ENCODE results near the gene NDOR1. TPM values are rescaled to one million over a fixed set of nuclear protein-coding genes. Genes with fewer than 3 reads are reported as not detected.
A peak's percentile ranks its signal among the peaks of the same experiment; 100 is the strongest.

The NDOR1 gene
- total RNA-seq, 1 donor from 2014 or later, result 39.4 TPM

- Mint-ChIP-seq H3K27ac (ENCODE audit: unreplicated experiment) (no peak overlapping the region), H3K4me3 (no peak overlapping the region), H3K4me1 (no peaks in the 10 kb centered on the region), H3K36me3 (ENCODE audit: low read depth) (peaks cover 2% of the 10 kb centered on the region), H3K9me3 (no peaks in the 10 kb centered on the region), H3K27me3 (ENCODE audit: low read depth) (no peaks in the 10 kb centered on the region)
- TF ChIP-seq CTCF (conservative IDR thresholded peaks at IDR 0.05), result no peak
- no peak for DNase-seq (ENCODE audit: low read depth, low spot score)
Measured at GRCh38 chr9:137215196-137215986, 9.9 kb downstream of the NDOR1 start.

- Mint-ChIP-seq H3K9me3 (no peaks in the 10 kb centered on the region), H3K27ac (ENCODE audit: unreplicated experiment) (no peak overlapping the region), H3K4me3 (peak overlapping the region; percentile 27), H3K4me1 (no peaks in the 10 kb centered on the region), H3K36me3 (ENCODE audit: low read depth) (peaks cover 2% of the 10 kb centered on the region), H3K27me3 (ENCODE audit: low read depth) (no peaks in the 10 kb centered on the region)
- TF ChIP-seq CTCF (conservative IDR thresholded peaks at IDR 0.05), result no peak
- DNase-seq (ENCODE audit: low read depth, low spot score), result no peak
Measured at GRCh38 chr9:137216188-137216965, 10.9 kb downstream of the NDOR1 start.

DNA sequence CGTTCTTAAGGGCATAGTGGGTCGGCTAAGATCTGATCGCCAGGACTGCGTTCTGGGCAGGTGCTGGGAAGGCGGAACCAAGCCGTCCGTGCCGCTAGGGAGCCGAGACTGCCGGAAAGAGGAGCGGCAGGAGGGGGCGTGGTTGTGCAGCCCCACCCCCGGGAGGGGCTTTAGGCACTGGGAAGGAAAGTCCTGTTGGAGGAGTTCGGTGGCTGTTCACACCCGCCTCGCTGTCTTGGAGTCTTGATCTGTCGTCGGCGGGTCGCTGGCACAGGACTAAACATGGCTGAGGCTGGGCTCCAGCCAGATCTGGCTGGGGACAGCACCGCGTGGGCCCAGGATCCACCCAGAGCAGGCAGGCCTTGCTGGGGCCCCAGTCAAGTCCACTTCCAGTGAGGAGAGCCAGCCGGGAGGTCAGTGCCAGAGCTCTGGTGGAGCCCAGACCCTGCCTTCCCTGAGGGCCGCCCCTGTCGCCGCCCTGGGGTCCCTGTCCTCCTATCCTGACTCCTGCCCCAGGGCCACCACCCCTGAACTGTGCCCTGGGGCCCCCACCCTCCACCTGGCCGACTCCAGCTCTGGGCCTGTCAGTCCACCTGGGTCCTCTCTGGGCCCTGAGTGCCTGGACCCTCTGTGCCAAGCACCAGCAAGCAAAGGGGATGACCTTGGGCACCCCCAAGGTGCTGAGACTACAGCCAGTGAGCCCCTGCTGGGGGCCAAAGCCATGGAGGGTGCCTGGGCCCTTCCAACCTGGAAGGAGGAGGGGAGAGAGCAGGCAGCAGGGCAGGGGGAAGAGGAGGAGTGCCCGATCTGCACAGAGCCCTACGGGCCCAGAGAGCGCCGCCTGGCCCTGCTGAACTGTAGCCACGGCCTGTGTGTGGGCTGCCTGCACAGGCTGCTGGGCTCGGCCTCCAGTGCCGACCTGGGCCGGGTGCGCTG is 12.0 kb downstream of the NDOR1 start:
- no peak for DNase-seq (ENCODE audit: low read depth, low spot score)
- no peak for TF ChIP-seq CTCF (conservative IDR thresholded peaks at IDR 0.05)
- H3K27me3 Mint-ChIP-seq (ENCODE audit: low read depth), result no peaks in the 10 kb centered on the region
- peaks cover 2% of the 10 kb centered on the region for H3K36me3 Mint-ChIP-seq (ENCODE audit: low read depth)
- H3K4me3 Mint-ChIP-seq, result peak overlapping the region; percentile 54
- no peaks in the 10 kb centered on the region for H3K9me3 Mint-ChIP-seq
- no peak overlapping the region for H3K27ac Mint-ChIP-seq (ENCODE audit: unreplicated experiment)
- H3K4me1 Mint-ChIP-seq, result no peaks in the 10 kb centered on the region

GRCh38 chr9:137218212-137218753 is 12.8 kb downstream of the NDOR1 start:
- no peak overlapping the region for H3K27ac Mint-ChIP-seq (ENCODE audit: unreplicated experiment)
- no peaks in the 10 kb centered on the region for H3K4me1 Mint-ChIP-seq
- no peaks in the 10 kb centered on the region for H3K36me3 Mint-ChIP-seq (ENCODE audit: low read depth)
- H3K4me3 Mint-ChIP-seq, result peak overlapping the region; percentile 57
- TF ChIP-seq CTCF (conservative IDR thresholded peaks at IDR 0.05), result no peak
- no peak for DNase-seq (ENCODE audit: low read depth, low spot score)
- H3K9me3 Mint-ChIP-seq, result no peaks in the 10 kb centered on the region
- peaks cover 2% of the 10 kb centered on the region for H3K27me3 Mint-ChIP-seq (ENCODE audit: low read depth)

DNA sequence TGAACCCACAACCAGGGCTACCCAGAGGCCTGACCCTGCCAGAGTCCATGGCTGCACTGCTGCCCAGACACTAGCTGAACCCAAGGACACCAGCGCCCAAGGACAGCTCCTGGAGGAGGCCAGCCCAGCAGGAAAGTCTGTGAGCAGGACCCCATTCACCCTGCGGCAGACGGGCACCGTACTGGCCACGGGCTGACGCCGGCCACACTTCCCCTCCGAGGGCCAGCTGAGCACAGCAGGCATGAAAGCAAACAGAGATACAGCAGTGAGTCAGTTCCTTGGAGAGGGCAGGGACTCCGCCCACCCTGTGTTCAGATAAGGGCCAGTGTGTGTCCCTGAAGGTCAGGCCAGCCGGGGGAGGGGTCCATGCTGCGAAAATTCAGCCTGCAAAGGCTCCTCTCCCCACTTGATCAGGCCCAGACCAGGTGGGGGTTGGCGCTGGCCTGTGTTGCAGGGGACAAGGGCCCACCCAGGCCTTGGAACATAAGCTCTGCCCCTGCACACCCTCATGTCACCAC is 13.3 kb downstream of the NDOR1 start:
- Mint-ChIP-seq H3K27me3 (ENCODE audit: low read depth) (peaks cover 2% of the 10 kb centered on the region), H3K4me1 (no peaks in the 10 kb centered on the region), H3K36me3 (ENCODE audit: low read depth) (no peaks in the 10 kb centered on the region), H3K27ac (ENCODE audit: unreplicated experiment) (no peak overlapping the region), H3K9me3 (no peaks in the 10 kb centered on the region), H3K4me3 (peak overlapping the region; percentile 57)
- TF ChIP-seq CTCF (conservative IDR thresholded peaks at IDR 0.05), result no peak
- DNase-seq (ENCODE audit: low read depth, low spot score), result no peak
